NCI-H82 treated with DMSO at 0.1 percent for 48 hours (cell line): ENCODE results near the gene DPM2.
A peak's percentile ranks its signal among the peaks of the same experiment; 100 is the strongest.

Experiments
- DNase-seq: peaks from one replicate; lab custom pipeline; 2025; ENCODE audit not compliant: unreplicated experiment; lab: John Stamatoyannopoulos, UW

Gene DPM2

DNA sequence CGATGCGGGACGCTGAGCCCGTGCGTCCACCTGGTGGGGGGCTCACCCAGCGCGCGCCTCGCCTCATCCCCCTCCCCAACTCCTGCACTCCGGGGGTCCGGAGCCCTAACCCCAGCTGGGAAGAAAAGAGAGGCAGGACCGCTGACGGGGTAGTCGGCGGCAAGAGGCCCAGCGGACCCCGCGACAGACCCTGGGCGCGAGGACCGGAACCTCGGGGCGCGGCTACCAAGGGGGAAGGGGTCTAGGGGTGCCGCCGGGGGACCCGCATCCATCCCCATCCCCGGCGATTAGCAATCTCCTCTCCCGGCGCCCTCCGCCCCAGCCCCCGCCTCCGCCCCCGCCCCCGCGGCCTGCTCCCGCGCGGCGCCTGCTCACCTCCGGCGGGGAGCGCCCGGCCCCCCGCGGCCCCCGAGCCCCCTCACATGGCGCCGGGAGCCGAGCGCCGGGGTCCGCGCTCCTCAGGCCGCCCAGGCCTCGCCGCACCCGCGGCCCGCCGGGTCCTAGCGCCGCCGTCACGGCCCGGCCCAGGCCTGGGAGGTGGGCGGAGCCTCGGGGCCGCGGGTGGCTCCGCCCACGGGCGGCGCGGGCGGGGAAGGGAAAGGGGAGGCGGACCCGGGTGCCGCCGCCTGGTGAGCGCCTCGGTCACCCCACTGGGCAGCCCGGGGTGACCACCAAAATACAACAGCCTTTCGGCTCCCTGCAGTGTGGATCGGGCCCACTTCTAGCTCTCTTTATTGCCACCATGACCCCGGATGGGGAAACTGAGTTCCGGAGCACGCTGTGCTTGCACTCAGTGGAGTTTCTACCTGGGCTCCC is 38.3 kb downstream of the DPM2 start, which contains the start of gene ST6GALNAC6:
Gene ST6GALNAC6, minus strand, starts transcription at position 476 of the 816 bp plus-strand sequence. CDS start 1,622 bp downstream, outside the sequence.
- peak; percentile 22 for DNase-seq

DNA sequence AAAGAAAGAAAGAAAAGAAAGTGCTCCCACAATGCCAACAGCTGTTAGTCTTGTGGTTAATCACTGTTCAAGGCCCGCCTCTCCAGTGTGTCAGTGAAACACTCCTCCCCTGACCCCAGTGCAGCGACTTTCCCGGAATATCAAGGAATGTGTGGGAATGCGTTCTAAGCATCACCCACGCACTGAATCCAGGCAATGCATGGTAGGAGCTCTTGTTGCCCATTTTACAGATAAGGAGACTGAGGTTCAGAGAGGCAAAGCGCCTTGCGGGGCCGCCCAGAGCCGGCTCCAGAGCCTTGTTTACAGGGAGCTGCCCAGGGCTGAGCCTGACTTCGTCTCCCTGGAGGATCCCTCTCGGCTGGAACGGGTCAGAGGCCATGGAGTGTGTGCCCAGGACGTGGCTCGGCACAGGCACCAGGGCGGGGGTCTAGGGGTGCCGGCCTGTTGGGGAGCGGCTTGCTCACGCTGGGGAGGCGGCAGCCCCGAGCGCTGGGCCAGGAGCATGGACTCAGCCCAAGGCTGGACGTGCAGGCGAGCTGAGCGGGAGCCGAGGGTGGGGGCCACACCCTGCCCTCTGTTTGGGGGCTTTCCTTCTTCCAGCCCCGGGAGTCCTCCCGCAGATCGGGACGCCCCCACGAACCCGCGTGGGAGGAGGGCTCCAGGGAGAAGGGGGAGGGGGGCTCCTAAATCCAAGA is 39.1 kb downstream of the DPM2 start:
- DNase-seq: no peak

DNA sequence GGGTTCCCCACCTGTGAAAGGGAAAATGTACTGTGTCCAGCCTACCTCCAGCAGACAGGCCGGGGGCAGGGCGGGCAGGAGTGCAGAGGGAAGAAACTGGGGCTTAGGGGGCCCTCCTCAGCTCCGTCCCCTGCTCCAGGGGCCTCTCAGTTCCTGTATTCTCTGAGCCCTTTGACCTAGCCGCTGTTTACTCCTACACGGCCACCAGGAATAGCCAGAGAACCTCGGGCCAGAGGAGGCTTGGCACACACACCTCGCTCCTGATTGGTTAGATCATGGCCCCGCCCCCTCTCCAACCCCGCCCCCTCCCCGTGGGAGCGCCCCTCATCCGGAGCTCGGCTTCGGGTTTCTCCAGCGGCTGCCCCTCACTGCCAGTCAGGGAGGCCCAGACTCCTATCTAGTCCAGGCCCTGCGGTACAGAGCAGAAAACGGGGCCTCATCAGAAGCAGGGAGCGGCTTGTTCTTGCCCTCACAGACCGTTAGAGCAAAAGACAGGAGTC is 40.4 kb downstream of the DPM2 start:
- DNase-seq: peak; percentile 49

DNA sequence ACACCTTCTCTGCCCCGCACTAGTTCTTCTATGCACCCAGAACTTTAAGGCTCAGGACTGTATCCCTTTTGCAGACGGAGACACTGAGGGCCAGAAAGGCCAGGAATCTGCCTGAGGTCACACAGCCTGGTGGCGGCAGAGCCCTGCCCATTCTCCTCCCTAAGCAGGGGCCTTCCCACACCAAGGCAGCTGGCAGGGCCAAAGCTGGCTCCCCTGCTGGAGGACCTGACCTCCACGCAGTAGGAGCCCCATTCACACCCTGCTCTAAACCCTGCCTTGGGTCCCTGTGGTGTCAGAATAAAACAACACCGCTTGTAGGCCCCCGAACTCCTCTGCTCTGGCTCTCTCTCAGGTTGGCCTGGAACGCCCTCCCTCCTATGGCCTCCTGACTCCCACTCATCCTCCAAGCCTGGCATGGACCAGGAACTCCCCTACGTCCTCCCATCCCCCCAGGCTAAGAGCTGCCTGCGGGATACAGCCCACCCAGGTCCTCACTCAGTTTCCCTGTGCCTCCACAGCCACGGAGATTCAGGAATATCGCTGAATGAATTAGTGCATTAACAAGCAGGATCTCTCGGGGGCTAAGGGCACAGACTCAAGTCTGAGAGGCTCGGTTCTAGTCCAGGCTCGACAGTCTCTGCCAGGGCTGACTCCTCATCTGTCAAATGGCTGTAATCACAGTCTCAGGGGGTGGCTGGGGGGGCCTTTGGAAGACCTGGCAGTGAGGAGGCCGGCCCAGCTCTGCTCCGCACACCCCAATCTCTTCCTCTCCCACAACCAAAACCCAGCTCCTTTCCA is 41.1 kb downstream of the DPM2 start:
- no peak for DNase-seq

DNA sequence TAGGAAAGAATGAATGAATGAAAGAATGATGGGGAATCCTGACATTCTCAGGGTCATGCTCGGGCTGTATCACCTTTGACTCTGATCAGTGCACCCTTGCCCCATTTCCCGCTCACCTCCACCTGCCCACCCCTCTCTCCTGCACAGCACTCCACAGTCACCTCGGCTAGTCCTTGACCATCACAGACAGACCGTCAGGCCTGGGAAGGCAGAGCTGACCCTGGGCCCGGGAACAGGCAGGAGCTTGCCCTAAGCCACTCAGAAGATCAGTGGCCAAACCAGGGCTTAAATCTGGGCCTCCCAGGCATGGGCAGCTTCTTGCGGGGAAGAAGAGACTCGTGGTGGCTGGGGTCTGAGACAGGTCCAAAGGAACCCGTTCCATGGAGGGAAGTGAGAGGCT is 41.8 kb downstream of the DPM2 start:
- no peak for DNase-seq

DNA sequence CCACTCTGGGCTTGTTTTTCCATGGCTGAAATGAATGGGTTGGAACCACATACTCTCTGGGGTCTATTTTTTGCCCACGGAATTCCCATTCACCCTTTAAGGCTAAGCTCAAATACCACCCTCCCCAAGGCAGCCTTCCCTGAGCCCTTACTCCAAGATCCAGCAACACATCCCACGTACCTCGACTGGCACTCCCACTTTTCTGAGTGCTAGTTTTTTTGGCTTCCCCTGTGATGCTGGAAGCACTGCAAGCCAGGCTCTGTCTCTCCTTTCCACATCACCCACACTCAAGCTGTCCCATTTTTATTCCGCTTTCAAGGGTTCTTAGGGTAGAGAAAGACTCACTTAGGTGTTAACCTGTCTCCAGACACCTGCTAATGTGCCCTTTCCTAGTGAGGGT is 44.3 kb downstream of the DPM2 start:
- DNase-seq: no peak

GRCh38 chr9:127892831-127893230 is 44.8 kb downstream of the DPM2 start:
- DNase-seq: no peak

- DNase-seq: no peak
These were observed 47.6 kb downstream of the DPM2 start for GRCh38 chr9:127890053-127890452.

DNA sequence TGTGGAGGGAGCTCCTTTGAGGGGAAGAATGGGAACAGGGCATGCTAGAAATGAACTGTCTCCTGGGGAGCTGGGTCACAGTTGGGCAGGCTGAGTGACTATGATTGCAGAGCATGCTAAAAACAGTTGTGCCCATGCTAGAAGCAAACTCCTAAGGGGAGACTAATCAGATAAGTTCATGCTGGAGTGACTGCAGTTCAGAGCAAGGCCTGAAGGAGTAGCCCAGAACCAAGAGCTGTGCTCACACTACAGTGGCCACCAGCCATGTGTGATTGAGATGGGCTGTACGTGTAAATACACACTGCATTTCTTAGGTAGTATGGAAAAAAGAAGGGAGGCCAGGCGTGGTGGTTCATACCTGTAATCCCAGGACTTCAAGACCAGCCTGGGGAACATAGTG is 49.9 kb downstream of the DPM2 start:
- DNase-seq: no peak

DNA sequence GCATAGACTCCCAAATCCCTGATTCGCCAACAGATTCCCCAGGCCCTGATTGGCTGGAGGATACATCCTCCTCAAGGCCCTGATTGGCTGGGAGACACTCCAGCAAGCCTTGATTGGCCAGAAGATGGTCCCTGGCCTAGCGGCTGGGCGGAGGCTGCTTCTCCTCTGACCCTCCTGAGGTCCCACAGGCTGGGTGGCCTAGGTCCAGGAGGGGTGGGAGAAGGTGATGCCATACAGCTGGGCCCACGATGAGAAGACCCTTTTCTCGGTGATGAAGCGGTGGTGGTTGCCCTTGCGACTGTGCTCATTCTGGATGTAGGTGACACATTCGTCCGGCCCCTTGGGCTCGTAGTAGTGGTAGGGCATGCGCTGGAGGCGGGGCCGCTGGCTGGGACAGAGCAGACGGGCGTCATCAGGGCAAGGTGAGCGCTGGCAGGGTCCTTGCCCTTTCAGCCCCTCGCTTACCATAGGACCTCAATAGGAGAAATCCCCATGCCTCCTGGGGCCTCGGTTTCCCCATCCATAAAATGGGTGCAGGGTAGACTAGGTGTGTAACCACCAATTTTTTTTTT is 51.2 kb downstream of the DPM2 start:
- DNase-seq: no peak

DNA sequence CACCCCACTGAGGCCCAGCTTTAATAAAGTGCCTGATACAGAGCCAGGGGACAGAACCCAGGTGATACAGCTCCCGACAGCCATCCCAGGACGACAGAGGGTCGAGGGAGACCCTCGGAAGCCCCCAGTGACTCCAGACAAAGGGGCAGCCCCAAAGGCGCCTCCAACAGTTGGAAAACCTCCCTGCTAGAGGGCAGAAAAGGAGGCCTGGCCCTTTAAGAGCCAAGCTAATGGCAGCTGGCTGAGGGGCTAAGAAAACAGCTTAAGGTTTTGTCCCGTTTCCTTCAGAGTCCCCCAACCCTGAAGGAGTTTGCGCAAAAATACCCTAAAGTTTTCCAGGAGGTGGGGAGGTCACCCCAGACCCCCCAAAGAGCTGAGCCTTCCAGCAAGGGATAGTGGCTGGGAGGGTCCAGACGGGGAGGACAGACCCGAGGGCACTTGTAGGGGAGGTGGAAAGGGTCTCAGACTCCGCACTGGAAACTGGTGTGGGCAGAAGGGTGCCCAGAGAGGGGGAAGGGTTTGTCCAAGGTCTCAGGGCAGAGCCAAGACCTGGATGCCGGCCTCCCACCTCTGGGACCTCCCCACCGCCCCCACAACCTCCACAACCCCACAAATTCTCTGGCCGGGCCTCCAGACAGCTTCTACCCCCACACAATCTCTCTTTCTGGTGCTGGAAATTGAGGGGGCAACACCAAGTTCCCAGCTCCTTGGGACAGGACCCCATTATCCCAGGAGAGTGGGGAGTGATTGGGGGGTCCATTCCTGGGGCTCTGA is 52.0 kb downstream of the DPM2 start:
- no peak for DNase-seq
